Esophagus muscularis mucosa (tissue), 4 donors: ENCODE data around the gene SIPA1L2. TPM values are rescaled to one million over a fixed set of nuclear protein-coding genes. Genes with fewer than 3 reads are reported as not detected.

Experiments
- DNase-seq: peaks from one replicate; pipeline ENCODE4 v3.0.0-alpha.2; 2017; ENCODE audit errors: extremely low spot score
- H3K27ac ChIP-seq, 4 donors: fragments of 200-600 bp; sonication (generic); replicated peaks in 1 of 4; 1 replicate in 3 of 4; 2 replicates in 1 of 4; pipeline ENCODE4 v1.5.1; 2016 to 2019; ENCODE audit warnings: mild to moderate bottlenecking in 1 of 4
- H3K27me3 ChIP-seq, 4 donors: fragments of 200-600 bp; sonication (generic); one replicate each; pipeline versions ENCODE4 v1.5.1 to v1.6.0; 2016 to 2019
- H3K36me3 ChIP-seq, 4 donors: fragments of 200-600 bp; sonication (generic); one replicate each; pipeline ENCODE4 v1.5.1; 2016 to 2019
- H3K4me1 ChIP-seq, 4 donors: fragments of 200-600 bp; sonication (generic); one replicate each; pipeline ENCODE4 v1.5.1; 2016 to 2019
- H3K4me3 ChIP-seq, 4 donors: fragments of 200-600 bp; sonication (generic); 1 replicate in 2 of 4; 2 replicates in 2 of 4; pipeline ENCODE4 v1.5.1; 2016 to 2019; ENCODE audit warnings: mild to moderate bottlenecking in 4 of 4, moderate library complexity in 1 of 4
- H3K9me3 ChIP-seq, 4 donors: fragments of 200-600 bp; sonication (generic); 1 replicate in 3 of 4; 2 replicates in 1 of 4; pipeline ENCODE4 v1.5.1; 2016 to 2019
- EP300 ChIP-seq: sonication (generic); formaldehyde crosslinking; IDR thresholded peaks from one replicate; pipeline ENCODE4 v1.6.1; 2017; ENCODE audit warnings: antibody characterized with exemption
- POLR2A ChIP-seq: fragments of 450-650 bp; IDR thresholded peaks from one replicate; pipeline ENCODE4 v1.6.1; 2017; ENCODE audit warnings: antibody characterized with exemption, moderate library complexity, mild to moderate bottlenecking, low read depth
- POLR2AphosphoS5 ChIP-seq, 2 donors: sonication (generic); formaldehyde crosslinking; IDR thresholded peaks; one replicate each; pipeline ENCODE4 v1.6.1; 2017; ENCODE audit warnings: antibody characterized with exemption in 2 of 2
- WGBS: methylation state at CpG from one replicate; pipeline ENCODE4 v1.1.5; 2018; 5-methylcytosine and 5-hydroxymethylcytosine counted together
- intact Hi-C: fragments of 100-400 bp; cut with DNase I; formaldehyde crosslinking; loops from one replicate; pipeline ENCODE4 v1.15.1; 2023
- total RNA-seq, 4 donors: library from RNA; depleted of rRNA; stranded (reverse); fragments of >200 nt; gene quantifications; one replicate each; pipeline versions ENCODE4 v1.1.0 to v1.2.1, GENCODE V29; 2016
- TF ChIP-seq, protein P1 (sequence below), 3 experiments: fragments of 200-600 bp in 2 of 3; fragments of 450-650 bp in 1 of 3; sonication (generic) in 2 of 3; IDR thresholded peaks; one replicate each; pipeline ENCODE4 v1.5.1; 2017 to 2019; ENCODE audit warnings: antibody characterized with exemption in 3 of 3, mild to moderate bottlenecking in 2 of 3, moderate library complexity in 1 of 3

The SIPA1L2 gene
- total RNA-seq, 4 donors from 2014 or later = 37.4 to 59.0 (median 43.0) TPM

- DNase-seq = no peak
- Histone ChIP-seq H3K36me3 (no peaks in the 10 kb centered on the region), H3K4me3 (peak overlapping the region; percentile 91 to 98 (median 94)), H3K4me1 (peaks cover 8 to 45% (median 40%) of the 10 kb centered on the region in 4 donors), H3K9me3 (no peaks in the 10 kb centered on the region), H3K27me3 (no peaks in the 10 kb centered on the region), H3K27ac (peak overlapping the region; percentile 90 to 98 (median 95))
- intact Hi-C loops = loop anchor here (5.0 to 10.0 kb wide), 5 partner anchors 77 to 762 kb away; no protein-coding TSS in a partner anchor
- no peak for TF ChIP-seq EP300
- TF ChIP-seq, protein P1, sequence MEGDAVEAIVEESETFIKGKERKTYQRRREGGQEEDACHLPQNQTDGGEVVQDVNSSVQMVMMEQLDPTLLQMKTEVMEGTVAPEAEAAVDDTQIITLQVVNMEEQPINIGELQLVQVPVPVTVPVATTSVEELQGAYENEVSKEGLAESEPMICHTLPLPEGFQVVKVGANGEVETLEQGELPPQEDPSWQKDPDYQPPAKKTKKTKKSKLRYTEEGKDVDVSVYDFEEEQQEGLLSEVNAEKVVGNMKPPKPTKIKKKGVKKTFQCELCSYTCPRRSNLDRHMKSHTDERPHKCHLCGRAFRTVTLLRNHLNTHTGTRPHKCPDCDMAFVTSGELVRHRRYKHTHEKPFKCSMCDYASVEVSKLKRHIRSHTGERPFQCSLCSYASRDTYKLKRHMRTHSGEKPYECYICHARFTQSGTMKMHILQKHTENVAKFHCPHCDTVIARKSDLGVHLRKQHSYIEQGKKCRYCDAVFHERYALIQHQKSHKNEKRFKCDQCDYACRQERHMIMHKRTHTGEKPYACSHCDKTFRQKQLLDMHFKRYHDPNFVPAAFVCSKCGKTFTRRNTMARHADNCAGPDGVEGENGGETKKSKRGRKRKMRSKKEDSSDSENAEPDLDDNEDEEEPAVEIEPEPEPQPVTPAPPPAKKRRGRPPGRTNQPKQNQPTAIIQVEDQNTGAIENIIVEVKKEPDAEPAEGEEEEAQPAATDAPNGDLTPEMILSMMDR (IDR thresholded peaks at IDR 0.05) = no peak
- TF ChIP-seq POLR2A = no peak
- TF ChIP-seq POLR2AphosphoS5 (IDR thresholded peaks at IDR 0.05) = no peak
- WGBS = under 1% methylated on average over 36 of the region's 96 CpGs
Measured at GRCh38 chr1:232629250-232630046, 485 bp downstream of the SIPA1L2 start.

DNA sequence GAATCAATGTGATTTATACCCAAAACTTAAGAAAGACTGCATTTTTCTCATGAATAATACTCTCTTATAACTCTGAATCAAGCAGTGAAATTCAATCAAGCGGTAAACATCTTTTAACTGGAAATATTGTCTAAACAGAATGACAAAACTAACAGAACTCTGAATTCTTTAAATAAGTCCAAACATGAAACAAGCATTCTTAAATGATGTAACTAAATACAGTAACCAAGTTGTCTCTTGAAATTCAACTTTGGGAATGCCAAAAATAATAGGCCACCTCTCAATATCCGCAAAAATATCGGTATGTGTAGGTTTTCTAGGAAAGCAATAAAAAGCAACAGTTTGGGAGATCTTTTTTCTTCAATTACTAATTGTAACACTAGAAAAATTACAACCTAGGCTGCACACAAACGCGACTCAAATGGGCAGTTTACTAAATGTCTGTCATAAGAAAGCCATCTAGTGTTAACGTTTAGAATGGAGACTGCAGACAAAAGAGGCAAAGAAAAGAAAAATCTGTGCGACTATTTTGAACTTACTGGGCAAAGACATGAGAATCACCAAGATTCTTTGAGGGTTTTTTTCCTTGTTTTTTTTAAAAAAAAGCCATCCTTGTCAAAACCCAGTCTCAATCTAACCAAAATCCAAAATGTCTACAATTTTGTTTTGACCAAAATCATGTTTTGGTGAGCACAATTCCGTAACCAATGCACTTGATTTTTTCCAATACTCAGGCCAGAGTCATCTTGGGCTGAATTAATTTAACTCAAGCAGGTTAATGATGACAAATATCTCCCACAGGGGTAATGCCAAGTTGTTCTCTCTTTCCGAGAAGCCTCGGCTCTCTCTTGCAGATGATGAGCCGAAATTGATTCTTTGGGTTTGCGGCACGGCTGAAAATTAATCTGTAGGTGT, 1.3 kb downstream of the SIPA1L2 start:
- DNase-seq = no peak
- peaks cover 8 to 45% (median 42%) of the 10 kb centered on the region in 4 donors for H3K4me1 ChIP-seq
- H3K27ac ChIP-seq = peak overlapping the region; percentile 90 to 98 (median 95)
- WGBS = 16% methylated on average over 13 of the region's 13 CpGs
- intact Hi-C loops = loop anchor here (5.0 to 10.0 kb wide), 3 partner anchors 76 to 484 kb away; no protein-coding TSS in a partner anchor
- no peaks in the 10 kb centered on the region for H3K36me3 ChIP-seq
- no peaks in the 10 kb centered on the region for H3K9me3 ChIP-seq
- H3K27me3 ChIP-seq = no peaks in the 10 kb centered on the region
- TF ChIP-seq, protein P1 (IDR thresholded peaks at IDR 0.05) = peak in 2 of 3 experiments; percentile 22 to 43
- TF ChIP-seq POLR2A (no peak), EP300 (no peak), POLR2AphosphoS5 (IDR thresholded peaks at IDR 0.05) (no peak)
- H3K4me3 ChIP-seq = peak overlapping the region; percentile 91 to 98 (median 94)

DNA sequence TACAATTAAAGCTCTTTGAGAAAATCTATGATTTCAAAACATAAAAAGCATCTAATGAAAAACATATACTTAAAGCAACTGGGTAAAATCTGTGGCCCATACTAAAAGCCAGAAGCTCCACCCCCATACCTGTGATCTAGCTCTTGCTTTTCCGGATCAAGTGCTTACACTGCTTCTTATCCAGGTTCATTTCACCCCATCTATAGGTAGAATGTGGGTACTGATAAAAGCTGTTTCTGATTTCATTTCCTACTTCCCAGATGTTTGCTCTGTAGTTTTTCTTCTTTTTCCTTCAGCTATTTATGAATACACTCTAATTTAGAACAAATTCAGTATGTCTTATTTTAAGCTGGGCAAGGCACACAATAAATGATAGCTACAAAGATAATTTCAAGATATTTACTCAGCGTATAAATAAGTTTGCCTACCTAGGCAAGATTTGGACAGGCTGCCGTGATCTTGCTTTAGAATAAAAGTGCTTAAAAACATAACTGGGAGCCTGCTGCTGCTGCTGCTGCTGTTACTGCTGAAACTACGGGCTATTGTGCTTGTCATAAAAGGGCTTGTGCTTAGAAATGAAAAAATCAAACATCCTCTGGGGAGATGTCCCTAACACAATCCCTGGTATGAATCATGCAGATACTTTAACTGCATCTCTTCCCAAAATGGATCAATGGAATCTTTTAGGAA, 2.1 kb downstream of the SIPA1L2 start:
- Histone ChIP-seq H3K4me1 (peaks cover 8 to 53% (median 44%) of the 10 kb centered on the region in 4 donors), H3K9me3 (no peaks in the 10 kb centered on the region), H3K4me3 (peak overlapping the region; percentile 91 to 98 (median 94)), H3K27me3 (no peaks in the 10 kb centered on the region), H3K27ac (peak overlapping the region; percentile 51 to 98 (median 95)), H3K36me3 (no peaks in the 10 kb centered on the region)
- intact Hi-C loops = loop anchor here (5.0 to 10.0 kb wide), 3 partner anchors 75 to 483 kb away; no protein-coding TSS in a partner anchor
- TF ChIP-seq EP300 = no peak
- TF ChIP-seq, protein P1 (IDR thresholded peaks at IDR 0.05) = peak; percentile 31 to 40 (median 34)
- WGBS = 32% methylated on average over 4 of the region's 4 CpGs
- DNase-seq = no peak

DNA sequence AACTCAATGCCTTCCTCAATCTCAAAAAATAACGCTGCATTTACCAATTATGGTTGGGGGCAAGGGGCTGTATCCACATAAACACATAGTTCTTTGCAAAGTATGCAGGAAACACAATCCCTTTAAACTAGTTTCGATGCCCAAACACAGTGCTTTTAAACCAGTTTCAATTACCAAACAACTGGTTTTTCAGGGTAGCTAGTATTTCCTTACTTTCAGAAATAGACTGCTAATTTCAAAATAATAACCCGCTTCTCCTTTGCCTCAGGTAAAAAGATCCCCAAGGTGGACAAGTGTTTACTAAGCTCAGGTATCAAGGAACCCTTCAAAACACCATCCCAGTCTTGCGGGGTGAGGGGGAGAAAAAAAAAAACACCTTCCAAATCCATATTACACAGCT, 2.8 kb downstream of the SIPA1L2 start:
- Histone ChIP-seq H3K4me1 (peaks cover 10 to 58% (median 50%) of the 10 kb centered on the region in 4 donors), H3K9me3 (no peaks in the 10 kb centered on the region), H3K27me3 (no peaks in the 10 kb centered on the region), H3K36me3 (no peaks in the 10 kb centered on the region), H3K27ac (peak overlapping the region in 1 of 4 donors; percentile 98), H3K4me3 (peak overlapping the region in 3 of 4 donors; percentile 93 to 98 (median 94))
- intact Hi-C loops = loop anchor here (5.0 to 10.0 kb wide), 3 partner anchors 75 to 482 kb away; no protein-coding TSS in a partner anchor
- DNase-seq = no peak
- 89% methylated on average over 4 of the region's 4 CpGs for WGBS
- TF ChIP-seq POLR2A (no peak), POLR2AphosphoS5 (IDR thresholded peaks at IDR 0.05) (no peak), EP300 (no peak)
- TF ChIP-seq, protein P1 (IDR thresholded peaks at IDR 0.05) = no peak
